Measurements from ENCODE around the gene EEPD1. TPM values are rescaled to one million over a fixed set of nuclear protein-coding genes. Genes with fewer than 3 reads are reported as not detected.
"Not testable (repeated sequence)": the region's sequence is repeated elsewhere in the genome, so short reads cannot be mapped to it uniquely, and the experiment has no call there.

EEPD1 gene
- total and polyA plus RNA-seq, 11 donors: 3.7 to 12.2 (median 7.7) TPM

GRCh38 chr7:36147361-36147760 is 5.7 kb upstream of the EEPD1 start:
- H3K27ac ChIP-seq: no peak overlapping the region
- peaks cover 0 to 14% (median 1%) of the 10 kb centered on the region in 12 donors for H3K4me1 ChIP-seq
- peaks cover 0 to 10% (median 0%) of the 10 kb centered on the region in 12 donors for H3K9me3 ChIP-seq
- no peak for TF ChIP-seq POLR2A (IDR thresholded peaks at IDR 0.05)
- WGBS, 4 donors: 75 to 98% (median 94%) methylated on average over 4 of the region's 4 CpGs
- no peak for ATAC-seq
- DNase-seq: no peak
- intact Hi-C loops (cut with DNase I): no loop called here
- H3K27me3 ChIP-seq: no peaks in the 10 kb centered on the region
- H3K36me3 ChIP-seq: no peaks in the 10 kb centered on the region
- H3K4me3 ChIP-seq: no peak overlapping the region

DNA sequence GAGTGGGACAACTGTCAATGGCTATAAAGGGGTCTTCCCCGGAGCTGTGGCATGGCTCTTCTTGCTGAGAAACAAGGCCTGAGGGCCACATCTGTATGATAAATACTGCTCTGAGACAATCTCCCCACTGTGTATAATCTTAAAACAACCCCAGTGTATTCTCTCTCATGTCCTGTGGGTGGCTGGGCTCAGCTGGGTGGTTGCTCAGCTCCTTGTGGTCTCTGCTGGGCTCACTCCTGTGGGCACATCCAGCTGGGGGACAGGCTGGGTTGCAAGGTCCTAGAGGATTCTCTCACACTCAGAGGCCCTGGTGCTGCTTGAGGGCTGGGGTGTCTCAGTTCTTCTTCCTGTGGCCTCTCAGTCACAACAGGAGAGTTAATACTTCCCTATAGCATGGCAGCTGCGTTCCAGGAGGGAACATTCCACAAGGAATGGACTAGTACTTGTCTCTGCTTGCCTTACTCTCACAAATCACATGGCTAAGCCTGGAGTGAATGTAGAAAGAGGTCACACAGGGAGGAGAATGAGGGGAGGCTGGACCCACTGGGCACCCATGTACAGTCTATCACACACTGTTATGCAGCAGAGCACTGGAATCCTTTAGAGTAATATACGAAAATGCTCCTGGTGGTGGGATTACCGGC is 4.5 kb upstream of the EEPD1 start:
- WGBS, 4 donors: 74 to 95% (median 84%) methylated on average over 4 of the region's 4 CpGs
- H3K27me3 ChIP-seq: no peaks in the 10 kb centered on the region
- H3K27ac ChIP-seq: no peak overlapping the region
- ATAC-seq: no peak
- H3K36me3 ChIP-seq: no peaks in the 10 kb centered on the region
- intact Hi-C loops (cut with DNase I): no loop called here
- TF ChIP-seq POLR2A (IDR thresholded peaks at IDR 0.05): no peak
- TF ChIP-seq, protein P1, sequence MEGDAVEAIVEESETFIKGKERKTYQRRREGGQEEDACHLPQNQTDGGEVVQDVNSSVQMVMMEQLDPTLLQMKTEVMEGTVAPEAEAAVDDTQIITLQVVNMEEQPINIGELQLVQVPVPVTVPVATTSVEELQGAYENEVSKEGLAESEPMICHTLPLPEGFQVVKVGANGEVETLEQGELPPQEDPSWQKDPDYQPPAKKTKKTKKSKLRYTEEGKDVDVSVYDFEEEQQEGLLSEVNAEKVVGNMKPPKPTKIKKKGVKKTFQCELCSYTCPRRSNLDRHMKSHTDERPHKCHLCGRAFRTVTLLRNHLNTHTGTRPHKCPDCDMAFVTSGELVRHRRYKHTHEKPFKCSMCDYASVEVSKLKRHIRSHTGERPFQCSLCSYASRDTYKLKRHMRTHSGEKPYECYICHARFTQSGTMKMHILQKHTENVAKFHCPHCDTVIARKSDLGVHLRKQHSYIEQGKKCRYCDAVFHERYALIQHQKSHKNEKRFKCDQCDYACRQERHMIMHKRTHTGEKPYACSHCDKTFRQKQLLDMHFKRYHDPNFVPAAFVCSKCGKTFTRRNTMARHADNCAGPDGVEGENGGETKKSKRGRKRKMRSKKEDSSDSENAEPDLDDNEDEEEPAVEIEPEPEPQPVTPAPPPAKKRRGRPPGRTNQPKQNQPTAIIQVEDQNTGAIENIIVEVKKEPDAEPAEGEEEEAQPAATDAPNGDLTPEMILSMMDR (IDR thresholded peaks at IDR 0.05): no peak
- H3K4me3 ChIP-seq: no peak overlapping the region
- H3K4me1 ChIP-seq: peaks cover 0 to 17% (median 4%) of the 10 kb centered on the region in 12 donors
- DNase-seq: no peak
- H3K9me3 ChIP-seq: peaks cover 0 to 10% (median 0%) of the 10 kb centered on the region in 12 donors

DNA sequence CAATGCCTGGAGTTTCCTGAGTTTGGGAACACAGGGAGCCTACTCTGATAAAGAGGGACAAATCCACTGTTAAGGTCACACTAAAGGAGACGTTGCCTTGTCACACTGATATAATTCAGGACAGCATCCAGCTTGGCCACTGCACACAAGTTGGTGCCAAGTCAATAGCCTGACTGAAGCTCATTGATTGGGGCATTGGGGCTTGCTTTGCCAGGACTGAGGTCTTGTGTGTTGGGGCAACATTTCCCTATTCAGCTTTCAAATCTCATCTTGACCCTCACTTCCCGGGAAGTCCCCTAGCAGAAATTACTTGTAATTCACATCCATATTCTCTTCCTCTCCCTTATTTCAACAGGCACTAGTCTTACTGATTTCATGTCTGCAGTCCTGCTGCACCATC is 3.8 kb upstream of the EEPD1 start:
- H3K36me3 ChIP-seq; H3K27me3 ChIP-seq; DNase-seq; H3K27ac ChIP-seq; intact Hi-C loops (cut with DNase I); ATAC-seq; H3K4me3 ChIP-seq: not testable (repeated sequence)
- Histone ChIP-seq H3K9me3 (peaks cover 0 to 10% (median 0%) of the 10 kb centered on the region in 12 donors), H3K4me1 (peaks cover 0 to 24% (median 6%) of the 10 kb centered on the region in 12 donors)
- WGBS, 4 donors: 70 to 73% methylated on average over 2 of the region's 2 CpGs; no CpG with 5 or more reads in 2 of the 4 donors

DNA sequence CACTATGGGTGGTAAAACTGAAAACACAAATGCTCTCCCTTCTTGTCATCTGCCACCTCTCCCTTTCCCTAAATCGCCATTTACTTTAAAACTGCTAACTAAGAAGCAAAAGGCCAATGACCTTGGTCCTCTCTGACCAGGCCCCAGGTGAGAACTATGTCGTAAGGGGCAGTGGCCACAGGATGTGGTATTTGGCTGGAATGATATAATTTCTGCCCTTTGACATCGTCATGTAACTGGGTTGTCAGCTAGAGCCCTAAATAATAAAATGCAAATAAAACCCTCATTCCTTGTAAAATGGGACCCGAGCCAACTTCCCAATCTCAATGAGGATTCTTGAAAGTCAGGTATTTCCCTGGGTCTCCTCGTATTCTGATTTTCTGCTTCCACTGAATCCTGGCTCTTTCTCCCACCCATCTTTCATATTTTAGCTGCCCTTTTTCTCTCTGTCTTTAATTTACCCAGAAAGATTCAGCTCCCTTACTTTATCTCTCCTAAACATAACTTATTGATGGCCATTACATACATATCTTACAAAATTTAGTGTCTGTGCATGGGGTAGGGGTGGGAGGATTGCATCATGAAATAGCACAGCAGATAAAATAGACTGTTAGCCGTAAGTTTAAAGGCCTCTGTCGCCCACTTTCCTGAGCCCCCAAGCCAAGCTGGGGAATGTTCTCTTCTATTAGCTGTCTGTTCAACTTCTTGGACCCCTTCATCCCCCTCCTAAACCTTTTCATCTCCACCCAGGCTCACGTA is 3.2 kb upstream of the EEPD1 start:
- intact Hi-C loops (cut with DNase I): loop anchor here in 6 of 10 donors (5.0 to 10.0 kb wide), 7 partner anchors 55 to 165 kb away; no protein-coding TSS in a partner anchor
- peaks cover 0 to 10% (median 0%) of the 10 kb centered on the region in 12 donors for H3K9me3 ChIP-seq
- no peak overlapping the region for H3K27ac ChIP-seq
- no peak for DNase-seq
- H3K4me1 ChIP-seq: peaks cover 0 to 30% (median 12%) of the 10 kb centered on the region in 12 donors
- no peaks in the 10 kb centered on the region for H3K27me3 ChIP-seq
- no peaks in the 10 kb centered on the region for H3K36me3 ChIP-seq
- ATAC-seq: no peak
- TF ChIP-seq, protein P1 (IDR thresholded peaks at IDR 0.05): no peak
- no peak for TF ChIP-seq POLR2A (IDR thresholded peaks at IDR 0.05)
- no peak overlapping the region for H3K4me3 ChIP-seq
- WGBS, 4 donors: 85 to 90% (median 88%) methylated on average over 7 to 8 of the region's 8 CpGs
